Stimulated activated naive B cell treated with anti-CD40 and anti-IgM and Interleukin-4, amounts not matched to agents 10 μg/mL and 1 μg/mL and 100 μg/mL, for 72 hours (primary cell): Measurements from ENCODE around the gene GPR183.
A peak's percentile ranks its signal among the peaks of the same experiment; 100 is the strongest.

Experiments used
- ATAC-seq, 2 donors: fragments of 150-1000 bp; cut with Tn5 transposase; replicated peaks; 2 replicates each; pipeline ENCODE4 v1.10.0; 2021; ENCODE audit warnings: moderate library complexity in 1 of 2
- DNase-seq: peaks from one replicate; pipeline ENCODE4 v3.0.0; 2021
- H3K27ac Mint-ChIP-seq: one replicate; pipeline ENCODE4 v1.8.0; 2022; ENCODE audit warnings: mild to moderate bottlenecking, mixed read lengths
- H3K27me3 Mint-ChIP-seq, 2 donors: one replicate each; pipeline ENCODE4 v1.8.0; 2022; ENCODE audit warnings: mixed read lengths in 2 of 2
- H3K36me3 Mint-ChIP-seq, 2 donors: one replicate each; pipeline ENCODE4 v1.8.0; 2022; ENCODE audit warnings: mixed read lengths in 2 of 2, mild to moderate bottlenecking in 1 of 2
- H3K4me1 Mint-ChIP-seq, 2 donors: one replicate each; pipeline ENCODE4 v1.8.0; 2022; ENCODE audit warnings: mixed read lengths in 2 of 2, mild to moderate bottlenecking in 1 of 2
- H3K4me3 Mint-ChIP-seq, 2 donors: one replicate each; pipeline ENCODE4 v1.8.0; 2022; ENCODE audit warnings: mild to moderate bottlenecking in 2 of 2, mixed read lengths in 2 of 2, moderate library complexity in 1 of 2
- H3K9me3 Mint-ChIP-seq, 2 donors: one replicate each; pipeline ENCODE4 v1.8.0; 2022; ENCODE audit warnings: mixed read lengths in 2 of 2, mild to moderate bottlenecking in 1 of 2

GPR183 gene

DNA sequence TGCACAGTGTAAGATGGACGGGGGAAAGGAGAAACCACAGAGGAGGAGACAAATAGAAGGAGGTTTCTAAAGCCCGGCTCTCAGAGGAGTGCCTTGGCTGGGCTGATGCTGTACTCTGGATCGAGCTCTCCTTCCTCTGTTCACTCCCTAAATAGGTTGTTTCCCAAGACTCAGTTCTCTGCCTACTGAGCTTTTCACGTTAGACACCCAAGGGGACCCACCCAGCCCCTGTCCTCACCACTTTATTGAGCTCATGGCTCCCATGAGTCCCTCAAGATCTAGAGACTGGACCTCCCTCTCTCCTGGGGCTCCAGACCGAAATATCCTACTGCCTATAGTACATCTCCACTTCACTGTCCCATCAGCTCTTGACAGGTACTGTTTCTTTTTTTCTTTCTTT is 38.1 kb upstream of the GPR183 start:
- no peaks in the 10 kb centered on the region for H3K27me3 Mint-ChIP-seq
- ATAC-seq: no peak
- no peak overlapping the region for H3K27ac Mint-ChIP-seq
- H3K36me3 Mint-ChIP-seq: peaks cover 70 to 81% of the 10 kb centered on the region in 2 donors
- H3K9me3 Mint-ChIP-seq: no peaks in the 10 kb centered on the region
- peaks cover 43 to 58% of the 10 kb centered on the region in 2 donors for H3K4me1 Mint-ChIP-seq
- H3K4me3 Mint-ChIP-seq: no peak overlapping the region
- no peak for DNase-seq

- Mint-ChIP-seq H3K36me3 (peaks cover 72 to 79% of the 10 kb centered on the region in 2 donors), H3K27ac (no peak overlapping the region), H3K27me3 (no peaks in the 10 kb centered on the region), H3K4me3 (no peak overlapping the region), H3K4me1 (peaks cover 45 to 61% of the 10 kb centered on the region in 2 donors), H3K9me3 (no peaks in the 10 kb centered on the region)
- DNase-seq: no peak
- no peak for ATAC-seq
These were observed 37.5 kb upstream of the GPR183 start for GRCh38 chr13:99344610-99345208.

GRCh38 chr13:99342723-99343315 is 35.6 kb upstream of the GPR183 start:
- Mint-ChIP-seq H3K4me1 (peaks cover 35 to 56% of the 10 kb centered on the region in 2 donors), H3K9me3 (no peaks in the 10 kb centered on the region), H3K36me3 (peaks cover 65 to 69% of the 10 kb centered on the region in 2 donors), H3K4me3 (no peak overlapping the region), H3K27ac (no peak overlapping the region), H3K27me3 (no peaks in the 10 kb centered on the region)
- no peak for ATAC-seq
- no peak for DNase-seq

DNA sequence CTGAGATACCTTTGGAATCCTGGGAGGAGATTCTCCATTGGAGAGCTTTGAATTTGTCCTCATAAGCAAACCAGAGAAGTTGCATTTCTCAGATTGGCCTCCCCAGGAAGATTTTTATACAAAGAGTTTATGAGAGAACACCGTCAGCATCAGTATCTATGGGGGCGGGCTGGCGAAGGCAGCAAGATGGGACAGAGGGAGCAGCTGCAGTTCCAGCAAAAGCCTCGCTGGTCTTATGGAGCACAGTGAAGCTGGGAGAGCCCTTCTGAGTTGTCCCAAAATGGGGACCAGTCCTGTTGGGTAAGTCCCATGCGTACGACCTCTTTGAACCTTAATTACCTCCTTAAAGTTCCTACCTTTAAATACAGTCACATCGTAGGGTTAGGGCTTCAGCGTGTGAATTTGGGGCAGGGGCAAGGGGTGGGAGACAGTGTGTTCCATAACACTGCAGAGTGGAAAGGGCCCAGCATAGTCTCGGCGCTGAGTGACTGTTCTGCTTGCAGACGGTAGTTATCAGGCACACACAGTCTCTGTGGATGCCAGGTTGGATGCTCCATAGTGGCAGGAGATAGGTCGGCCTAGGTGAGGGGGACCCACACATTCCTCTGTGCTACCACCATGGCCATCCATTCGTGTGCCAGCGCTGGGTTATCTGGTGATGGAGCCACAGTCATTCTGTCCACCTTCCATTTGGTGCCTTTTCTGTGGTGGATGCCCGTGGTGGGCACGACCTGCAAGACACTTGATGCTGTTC is 34.9 kb upstream of the GPR183 start:
- Mint-ChIP-seq H3K4me3 (no peak overlapping the region), H3K27me3 (no peaks in the 10 kb centered on the region), H3K27ac (no peak overlapping the region), H3K9me3 (no peaks in the 10 kb centered on the region), H3K4me1 (peaks cover 32 to 55% of the 10 kb centered on the region in 2 donors), H3K36me3 (peaks cover 63 to 68% of the 10 kb centered on the region in 2 donors)
- DNase-seq (no peak), ATAC-seq (no peak)

GRCh38 chr13:99340638-99341037 is 33.4 kb upstream of the GPR183 start:
- H3K36me3 Mint-ChIP-seq: peaks cover 56 to 65% of the 10 kb centered on the region in 2 donors
- peaks cover 27 to 56% of the 10 kb centered on the region in 2 donors for H3K4me1 Mint-ChIP-seq
- DNase-seq (no peak), ATAC-seq (no peak)
- H3K27me3 Mint-ChIP-seq: no peaks in the 10 kb centered on the region
- H3K9me3 Mint-ChIP-seq: no peaks in the 10 kb centered on the region
- no peak overlapping the region for H3K4me3 Mint-ChIP-seq
- H3K27ac Mint-ChIP-seq: no peak overlapping the region

DNA sequence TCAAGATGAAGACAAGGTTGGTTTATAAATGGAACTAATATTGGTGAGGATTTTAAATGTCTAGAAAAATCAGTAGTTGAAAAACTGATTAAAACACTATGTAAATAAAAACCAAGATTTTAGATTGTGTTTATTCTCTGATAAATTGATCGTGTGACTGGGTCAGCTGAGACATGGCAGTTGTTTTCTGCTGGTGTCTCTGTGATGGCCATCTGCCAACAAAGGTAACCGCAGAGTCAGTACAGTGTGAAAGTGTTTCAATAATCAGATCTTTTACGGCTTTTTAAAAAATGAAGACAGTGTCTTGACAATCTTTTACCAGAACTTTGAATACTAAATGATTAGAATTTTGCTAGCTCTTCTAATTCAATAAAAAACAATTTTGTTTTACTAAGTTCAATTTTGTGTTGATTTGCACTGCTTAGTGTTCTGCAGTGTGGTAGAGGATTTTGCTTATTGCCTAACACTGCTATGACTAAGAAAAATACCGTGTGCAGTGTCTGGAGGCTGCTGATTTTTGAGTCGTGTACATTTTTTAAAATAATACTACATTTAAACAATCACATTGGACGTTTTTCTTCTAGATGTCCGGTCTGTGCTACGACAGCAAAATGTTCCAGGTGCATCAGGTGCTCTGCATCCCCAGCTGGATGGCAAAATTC is 32.7 kb upstream of the GPR183 start:
- Mint-ChIP-seq H3K4me3 (peak overlapping the region in 1 of 2 donors; percentile 20), H3K9me3 (no peaks in the 10 kb centered on the region), H3K4me1 (peaks cover 30 to 60% of the 10 kb centered on the region in 2 donors), H3K36me3 (peaks cover 51 to 62% of the 10 kb centered on the region in 2 donors), H3K27ac (peak overlapping the region; percentile 68), H3K27me3 (no peaks in the 10 kb centered on the region)
- DNase-seq: no peak
- ATAC-seq: no peak

GRCh38 chr13:99339230-99339721 is 32.1 kb upstream of the GPR183 start:
- Mint-ChIP-seq H3K36me3 (peaks cover 48 to 57% of the 10 kb centered on the region in 2 donors), H3K4me3 (no peak overlapping the region), H3K9me3 (no peaks in the 10 kb centered on the region), H3K27me3 (no peaks in the 10 kb centered on the region), H3K4me1 (peaks cover 32 to 63% of the 10 kb centered on the region in 2 donors), H3K27ac (peak overlapping the region; percentile 77)
- no peak for DNase-seq
- ATAC-seq: no peak

- ATAC-seq (peak; percentile 88 to 96), DNase-seq (no peak)
- Mint-ChIP-seq H3K27me3 (no peaks in the 10 kb centered on the region), H3K4me3 (peak overlapping the region in 1 of 2 donors; percentile 25), H3K4me1 (peaks cover 42 to 82% of the 10 kb centered on the region in 2 donors), H3K9me3 (no peaks in the 10 kb centered on the region), H3K27ac (peak overlapping the region; percentile 57), H3K36me3 (peaks cover 30 to 47% of the 10 kb centered on the region in 2 donors)
These were observed 28.4 kb upstream of the GPR183 start for GRCh38 chr13:99335603-99336002.

DNA sequence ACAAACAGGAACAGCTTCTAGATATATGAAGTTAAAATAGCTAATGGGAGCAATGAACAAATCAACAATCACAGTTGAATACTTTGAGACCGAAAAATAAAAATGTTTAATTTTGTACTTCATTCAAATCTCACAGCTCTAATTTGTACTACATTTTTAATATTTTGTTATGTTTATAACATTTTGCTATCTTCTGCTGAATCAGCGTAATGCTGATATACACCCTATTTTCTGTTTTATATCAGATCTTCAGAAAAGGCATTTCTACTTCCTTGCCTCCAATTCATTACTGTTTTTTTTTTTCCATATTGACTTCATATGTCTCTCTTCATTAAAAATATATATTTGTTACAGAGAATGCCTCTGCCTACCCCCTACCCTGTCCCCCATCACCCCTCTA is 27.9 kb upstream of the GPR183 start:
- Mint-ChIP-seq H3K27me3 (no peaks in the 10 kb centered on the region), H3K4me3 (no peak overlapping the region), H3K27ac (peak overlapping the region; percentile 57), H3K9me3 (no peaks in the 10 kb centered on the region), H3K4me1 (peaks cover 41 to 77% of the 10 kb centered on the region in 2 donors), H3K36me3 (peaks cover 25 to 44% of the 10 kb centered on the region in 2 donors)
- ATAC-seq: no peak
- DNase-seq: no peak

DNA sequence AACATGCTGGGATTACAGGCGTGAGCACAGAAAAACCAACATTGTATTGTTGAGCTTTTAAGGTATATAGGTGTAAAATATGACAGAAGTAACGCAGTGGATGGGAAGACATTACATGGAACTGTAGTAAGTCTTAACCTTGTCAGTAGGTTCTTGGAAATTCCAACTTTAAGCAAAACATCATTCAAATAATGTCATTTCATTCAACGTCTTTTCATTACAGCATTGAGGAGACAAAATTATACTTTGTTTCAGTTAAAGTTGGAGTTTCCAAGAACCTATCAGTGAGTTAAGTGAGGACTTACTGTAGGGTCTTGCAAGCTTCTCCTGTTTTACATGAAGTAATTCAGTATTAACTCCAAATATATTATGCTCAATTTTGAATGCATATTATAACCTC is 27.0 kb upstream of the GPR183 start:
- H3K9me3 Mint-ChIP-seq: no peaks in the 10 kb centered on the region
- H3K36me3 Mint-ChIP-seq: peaks cover 33 to 51% of the 10 kb centered on the region in 2 donors
- peak overlapping the region; percentile 20 for H3K27ac Mint-ChIP-seq
- no peak overlapping the region for H3K4me3 Mint-ChIP-seq
- DNase-seq: no peak
- H3K4me1 Mint-ChIP-seq: peaks cover 42 to 83% of the 10 kb centered on the region in 2 donors
- ATAC-seq: no peak
- H3K27me3 Mint-ChIP-seq: no peaks in the 10 kb centered on the region

DNA sequence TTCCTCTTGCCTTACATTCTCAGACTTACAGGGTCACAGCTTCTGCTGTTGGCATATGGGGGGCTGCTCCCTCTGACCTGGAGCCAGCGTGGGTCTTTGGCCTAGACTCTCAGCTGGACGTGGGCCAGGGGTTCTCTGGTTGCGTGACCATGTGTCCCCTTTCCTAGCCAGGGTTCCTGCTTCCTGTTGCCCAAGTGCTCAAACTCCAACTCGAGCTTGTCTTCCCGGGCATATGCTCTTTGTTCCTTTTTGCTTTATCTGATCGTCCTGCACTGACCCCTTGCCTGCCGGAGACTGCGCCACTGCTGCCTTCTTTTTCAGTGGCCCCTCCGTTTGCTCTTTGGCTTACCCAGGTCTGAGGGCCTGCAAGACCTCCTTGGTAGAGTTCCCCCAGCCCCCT is 25.3 kb upstream of the GPR183 start:
- H3K27me3 Mint-ChIP-seq: no peaks in the 10 kb centered on the region
- H3K9me3 Mint-ChIP-seq: no peaks in the 10 kb centered on the region
- DNase-seq: no peak
- H3K4me3 Mint-ChIP-seq: no peak overlapping the region
- peaks cover 26 to 45% of the 10 kb centered on the region in 2 donors for H3K36me3 Mint-ChIP-seq
- H3K4me1 Mint-ChIP-seq: peaks cover 33 to 66% of the 10 kb centered on the region in 2 donors
- H3K27ac Mint-ChIP-seq: peak overlapping the region; percentile 85
- ATAC-seq: no peak

DNA sequence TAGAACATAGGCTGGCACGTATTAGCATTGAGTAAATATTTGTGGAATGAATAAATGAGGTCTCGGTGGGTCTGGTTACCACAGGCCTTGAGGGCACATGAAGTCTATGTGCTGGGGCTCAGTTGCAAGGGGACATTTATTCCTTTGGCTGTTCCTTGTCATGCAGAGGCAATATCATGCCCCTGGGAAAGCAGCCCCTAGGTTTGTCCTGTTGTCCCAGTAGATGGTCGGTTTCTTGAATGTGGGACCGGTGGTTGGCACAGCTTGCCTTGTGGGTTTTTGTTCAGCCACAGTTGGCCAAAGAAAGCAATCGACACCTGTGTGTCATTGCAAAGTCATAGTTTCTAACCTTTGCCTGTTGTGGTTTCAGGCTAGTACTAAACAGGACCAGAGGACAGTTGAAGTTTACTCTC is 24.7 kb upstream of the GPR183 start:
- peaks cover 34 to 66% of the 10 kb centered on the region in 2 donors for H3K4me1 Mint-ChIP-seq
- no peaks in the 10 kb centered on the region for H3K9me3 Mint-ChIP-seq
- ATAC-seq: peak; percentile 73 to 89
- H3K4me3 Mint-ChIP-seq: no peak overlapping the region
- DNase-seq: no peak
- H3K27ac Mint-ChIP-seq: no peak overlapping the region
- H3K36me3 Mint-ChIP-seq: peaks cover 25 to 49% of the 10 kb centered on the region in 2 donors
- H3K27me3 Mint-ChIP-seq: no peaks in the 10 kb centered on the region

DNA sequence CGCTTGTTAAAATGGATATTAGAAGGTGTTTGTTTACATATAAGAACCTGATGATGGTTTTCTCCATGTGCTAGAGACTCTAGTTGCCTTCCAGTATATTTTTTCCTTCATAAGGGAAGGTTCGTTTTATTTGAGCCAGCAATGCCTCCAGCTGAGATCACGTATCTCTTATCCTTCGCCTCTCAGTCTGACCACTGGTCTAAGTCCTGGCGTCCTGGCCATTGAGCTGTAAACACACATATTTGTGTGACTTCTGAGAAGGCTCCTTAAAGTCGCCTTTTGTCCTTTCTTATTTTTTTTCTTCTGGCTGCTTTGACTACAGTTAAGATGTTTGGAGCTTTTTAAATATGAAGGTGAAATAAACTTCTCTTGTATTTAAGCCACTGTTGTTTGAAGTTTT is 23.7 kb upstream of the GPR183 start:
- H3K36me3 Mint-ChIP-seq: peaks cover 22 to 47% of the 10 kb centered on the region in 2 donors
- H3K9me3 Mint-ChIP-seq: no peaks in the 10 kb centered on the region
- no peak overlapping the region for H3K27ac Mint-ChIP-seq
- H3K4me1 Mint-ChIP-seq: peaks cover 31 to 63% of the 10 kb centered on the region in 2 donors
- DNase-seq (no peak), ATAC-seq (no peak)
- no peaks in the 10 kb centered on the region for H3K27me3 Mint-ChIP-seq
- H3K4me3 Mint-ChIP-seq: no peak overlapping the region

DNA sequence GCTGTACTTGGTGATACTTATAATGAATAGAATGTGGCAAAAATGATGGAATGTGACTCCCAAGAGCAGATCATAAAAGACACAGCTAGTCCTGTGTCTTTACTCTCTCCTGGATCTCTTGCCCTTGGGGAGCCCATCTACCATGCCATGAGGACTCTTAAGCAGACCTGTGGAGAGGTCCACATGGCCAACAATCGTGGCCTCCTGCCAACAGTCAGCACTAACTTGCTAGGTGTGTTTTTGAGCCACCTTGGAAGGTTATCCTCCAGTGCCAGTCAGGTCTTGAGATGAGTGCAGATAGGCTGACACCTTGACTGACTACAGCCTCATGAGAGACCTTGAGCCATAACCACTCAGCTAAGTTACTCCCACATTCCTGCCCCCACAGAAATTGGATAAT is 22.3 kb upstream of the GPR183 start:
- DNase-seq: no peak
- Mint-ChIP-seq H3K27ac (no peak overlapping the region), H3K4me3 (no peak overlapping the region), H3K27me3 (no peaks in the 10 kb centered on the region), H3K4me1 (peaks cover 29 to 59% of the 10 kb centered on the region in 2 donors), H3K9me3 (no peaks in the 10 kb centered on the region), H3K36me3 (peaks cover 28 to 54% of the 10 kb centered on the region in 2 donors)
- no peak for ATAC-seq
